HG03565 (cell line): ENCODE data around the gene CRHBP.

Source experiments
- ATAC-seq: cut with Tn5 transposase; IDR thresholded peaks from one replicate; pipeline ENCODE4 v1.9.1; 2021; ENCODE audit warnings: mild to moderate bottlenecking, moderate library complexity; ENCODE audit not compliant: unreplicated experiment

The CRHBP gene

DNA sequence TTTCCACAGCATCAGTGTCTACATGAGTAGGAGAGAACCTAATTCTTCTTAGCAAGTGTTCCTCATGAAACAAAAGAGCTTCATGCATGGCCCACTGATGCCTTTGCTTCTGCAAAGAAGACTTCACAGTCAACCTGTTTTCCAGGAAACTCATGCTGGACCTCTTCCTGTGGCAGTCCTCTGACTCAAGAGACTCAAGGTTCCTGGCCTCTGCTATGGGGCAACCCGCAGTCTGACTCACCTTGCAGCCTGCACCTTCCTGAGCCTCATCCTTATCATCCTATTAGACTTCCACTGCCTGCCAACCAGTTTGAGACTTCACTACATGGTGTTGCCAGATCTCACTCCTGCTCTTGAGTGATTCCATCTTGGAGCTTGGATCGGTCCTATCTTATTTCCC is 59.8 kb downstream of the CRHBP start:
- ATAC-seq, result no peak

GRCh38 chr5:77015938-77016569 is 63.2 kb downstream of the CRHBP start:
- no peak for ATAC-seq

GRCh38 chr5:77016962-77017361 is 64.1 kb downstream of the CRHBP start:
- no peak for ATAC-seq

- ATAC-seq, result no peak
These were observed 64.8 kb downstream of the CRHBP start for GRCh38 chr5:77017668-77018067.
